Ramos (cell line): Measurements from ENCODE around the gene PTPRQ.
"Not testable (repeated sequence)": the region's sequence is repeated elsewhere in the genome, so short reads cannot be mapped to it uniquely, and the experiment has no call there.

ENCODE experiments used
- in situ Hi-C: fragments of 300-500 bp; cut with MboI; formaldehyde crosslinking; loops from one replicate; pipeline ENCODE4 v1.14.3; 2022; ENCODE audit warnings: low sequenced_read_pairs; ENCODE audit not compliant: unreplicated experiment

Gene PTPRQ

DNA sequence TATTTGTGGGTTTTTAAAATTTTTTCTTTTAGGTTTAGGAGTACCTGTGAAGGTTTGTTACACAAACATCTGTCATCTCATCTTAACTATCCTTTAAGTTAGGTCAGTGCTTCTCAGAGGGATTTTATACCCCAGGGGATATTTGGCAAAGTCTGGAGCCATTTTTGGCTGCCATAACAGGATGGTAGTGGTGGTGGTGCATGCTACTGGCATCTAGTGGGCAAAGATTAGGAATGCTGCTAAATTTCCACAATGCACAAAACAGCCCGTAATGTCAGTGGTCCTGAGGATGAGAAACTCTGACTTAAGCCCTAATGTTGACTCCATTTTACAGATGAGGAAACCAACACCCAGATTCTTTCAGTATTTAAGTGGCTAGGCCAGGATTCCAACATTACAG, 178.2 kb downstream of the PTPRQ start:
- in situ Hi-C loops, result no loop called here

DNA sequence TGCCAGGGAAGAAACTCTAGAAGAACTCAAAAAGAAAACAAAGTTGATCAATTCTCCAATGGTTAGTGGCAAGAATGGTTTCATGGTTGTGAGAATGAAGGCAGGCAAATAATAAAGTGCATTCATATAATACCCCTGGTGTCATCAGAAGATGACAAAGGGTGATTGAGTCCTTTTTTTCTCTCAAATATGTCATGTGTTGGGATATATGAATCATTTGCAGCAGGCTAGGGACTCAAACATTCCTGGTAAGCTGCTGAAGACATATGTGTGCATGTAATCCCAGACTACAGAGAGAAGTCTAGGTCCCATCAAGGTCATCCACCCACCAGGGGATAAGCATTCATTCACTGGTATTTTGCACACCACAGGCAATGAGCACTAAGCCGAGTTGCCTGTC, 181.0 kb downstream of the PTPRQ start:
- in situ Hi-C loops, result no loop called here

DNA sequence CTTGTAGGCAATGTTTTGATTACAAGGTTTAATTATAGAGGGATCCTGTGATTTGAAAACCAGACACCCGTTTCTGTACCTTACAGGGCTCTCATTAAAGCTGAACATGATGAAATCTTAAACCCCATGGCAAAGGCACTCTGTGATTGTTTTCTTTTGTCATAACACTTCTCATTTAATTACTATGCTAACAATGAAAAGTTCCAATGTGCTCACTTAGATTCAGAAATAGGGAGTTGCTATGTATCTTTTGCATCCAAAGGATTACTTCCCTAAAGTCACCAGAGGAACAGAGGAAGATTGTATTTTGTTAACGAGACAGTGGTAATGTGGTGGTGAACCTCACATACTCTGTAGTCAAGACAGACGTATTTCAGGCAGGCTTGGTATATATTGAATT, 181.9 kb downstream of the PTPRQ start:
- in situ Hi-C loops, result no loop called here

DNA sequence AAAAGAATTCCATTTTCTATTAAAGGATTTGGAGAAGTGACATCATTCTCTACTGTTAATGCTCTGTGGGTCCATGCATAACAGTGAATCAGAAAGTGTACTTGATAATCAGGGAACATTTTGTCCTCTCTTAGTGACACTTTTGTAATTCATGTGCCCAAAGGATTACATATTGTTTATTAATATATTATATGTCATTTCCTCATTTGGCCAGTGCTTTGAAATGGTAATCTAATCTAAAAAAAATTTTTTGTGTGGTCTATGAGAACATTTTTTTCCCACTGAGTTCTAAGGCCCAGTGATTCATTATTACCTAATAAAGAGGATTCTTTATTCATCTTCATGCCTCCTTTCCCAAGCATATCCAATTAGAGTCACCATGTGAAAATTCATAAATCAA, 183.7 kb downstream of the PTPRQ start:
- in situ Hi-C loops, result no loop called here

DNA sequence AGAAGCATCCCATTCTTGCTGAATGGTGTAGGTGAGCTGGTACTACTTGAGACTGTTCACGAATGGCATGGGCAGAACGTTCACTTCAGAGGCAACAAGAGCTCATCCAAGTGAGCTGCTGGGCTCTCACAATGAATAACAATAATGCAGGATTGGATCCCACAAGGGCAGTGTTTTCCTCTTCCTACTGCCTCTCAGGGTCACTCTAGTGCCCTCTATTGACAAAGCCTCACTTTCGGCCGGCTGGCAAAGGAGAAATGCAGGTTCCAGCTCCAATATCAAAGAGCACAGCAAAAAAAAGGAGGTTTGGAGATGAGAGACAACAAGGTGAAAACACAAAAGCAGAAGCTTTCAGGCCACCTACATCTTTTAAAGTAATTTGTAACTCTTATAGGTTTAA, 188.8 kb downstream of the PTPRQ start:
- in situ Hi-C loops, result no loop called here

DNA sequence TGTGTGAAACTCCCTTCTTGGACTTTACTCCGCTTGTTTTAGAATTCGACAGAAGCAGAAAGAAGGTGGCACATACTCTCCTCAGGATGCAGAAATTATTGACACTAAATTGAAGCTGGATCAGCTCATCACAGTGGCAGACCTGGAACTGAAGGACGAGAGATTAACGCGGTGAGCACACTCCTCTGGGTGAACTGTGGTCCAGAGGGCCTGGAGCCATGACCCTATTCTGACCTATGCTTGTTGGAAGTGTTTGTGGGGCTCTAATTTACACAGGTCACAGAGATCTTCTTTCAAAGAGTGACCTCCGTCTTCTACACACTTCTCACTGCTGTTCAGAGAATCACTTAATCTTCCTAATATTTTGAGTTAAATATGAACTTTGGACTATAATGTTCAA, 190.9 kb downstream of the PTPRQ start:
- in situ Hi-C loops, result no loop called here

DNA sequence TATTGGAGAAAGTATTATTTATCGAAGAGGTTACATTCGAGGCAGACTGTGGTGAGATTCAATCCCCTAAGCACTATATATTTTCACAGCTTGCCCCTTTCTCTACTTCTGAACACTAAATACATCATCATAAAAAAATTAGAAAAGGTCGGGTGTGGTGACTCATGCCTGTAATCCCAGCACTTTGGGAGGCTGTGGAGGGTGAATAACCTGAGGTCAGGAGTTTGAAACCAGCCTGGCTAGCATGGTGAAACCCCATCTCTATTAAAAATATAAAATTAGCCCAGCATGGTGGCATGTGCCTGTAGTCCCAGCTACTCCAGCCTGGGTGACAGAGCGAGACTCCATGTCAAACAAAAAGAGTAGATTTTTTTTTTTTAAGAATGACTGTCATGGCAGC, 192.8 kb downstream of the PTPRQ start:
- in situ Hi-C loops, result no loop called here

DNA sequence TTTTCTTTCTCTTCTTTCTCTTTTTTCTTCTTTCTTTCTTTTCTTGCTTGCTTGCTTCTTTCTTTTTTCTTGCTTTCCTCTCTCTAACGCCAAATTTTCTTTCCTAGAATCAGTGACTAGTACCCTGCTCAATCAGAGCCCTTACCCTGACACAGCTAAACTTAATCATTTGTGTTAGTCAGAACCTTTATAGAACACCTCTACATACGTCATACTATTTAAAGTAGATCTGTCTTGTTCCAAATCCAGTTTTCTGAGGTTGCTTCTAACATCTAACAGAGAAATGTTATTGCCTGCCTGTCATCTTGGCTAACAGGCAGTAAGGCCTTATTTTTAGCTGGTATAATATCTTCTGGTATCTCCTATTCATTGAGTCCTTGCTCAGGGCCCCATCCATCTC, 197.9 kb downstream of the PTPRQ start:
- in situ Hi-C loops, result no loop called here

DNA sequence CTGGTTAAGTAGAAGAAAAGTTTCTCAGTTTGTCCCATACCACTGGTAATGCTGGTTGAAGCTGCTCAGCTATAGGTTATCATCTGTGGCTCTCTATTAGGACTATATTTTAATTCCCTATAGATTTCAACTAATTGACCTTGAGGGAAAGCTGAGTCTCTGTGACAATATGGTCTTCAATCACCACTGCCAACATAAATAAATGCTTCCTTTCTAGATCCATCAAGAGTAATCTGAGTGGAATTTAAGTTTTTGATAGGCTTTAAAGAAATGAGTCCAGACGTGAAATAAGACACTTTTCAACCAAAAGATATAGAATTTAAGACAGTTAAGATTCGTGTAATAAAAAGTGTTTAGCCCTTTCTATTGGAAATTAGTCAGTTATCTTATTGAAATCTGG, 199.9 kb downstream of the PTPRQ start:
- in situ Hi-C loops, result no loop called here

DNA sequence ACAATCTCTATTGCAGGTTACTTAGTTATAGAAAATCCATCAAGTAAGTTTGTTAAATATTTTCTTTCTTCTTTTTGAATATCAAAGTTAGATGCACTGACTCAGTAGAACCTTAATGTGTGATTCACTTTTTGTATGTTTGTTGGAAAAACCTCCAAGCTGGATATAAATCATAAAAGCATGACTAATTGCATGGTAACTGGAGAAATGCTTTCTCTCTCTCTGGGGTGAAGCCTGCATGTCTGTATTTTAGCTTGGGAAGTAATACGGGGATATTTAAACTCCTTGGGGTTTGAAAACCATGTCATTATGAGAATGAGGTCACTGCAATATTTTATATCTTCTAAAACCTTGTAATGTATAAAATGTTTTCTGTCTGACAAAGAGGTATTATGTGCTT, 204.8 kb downstream of the PTPRQ start:
- in situ Hi-C loops, result no loop called here

DNA sequence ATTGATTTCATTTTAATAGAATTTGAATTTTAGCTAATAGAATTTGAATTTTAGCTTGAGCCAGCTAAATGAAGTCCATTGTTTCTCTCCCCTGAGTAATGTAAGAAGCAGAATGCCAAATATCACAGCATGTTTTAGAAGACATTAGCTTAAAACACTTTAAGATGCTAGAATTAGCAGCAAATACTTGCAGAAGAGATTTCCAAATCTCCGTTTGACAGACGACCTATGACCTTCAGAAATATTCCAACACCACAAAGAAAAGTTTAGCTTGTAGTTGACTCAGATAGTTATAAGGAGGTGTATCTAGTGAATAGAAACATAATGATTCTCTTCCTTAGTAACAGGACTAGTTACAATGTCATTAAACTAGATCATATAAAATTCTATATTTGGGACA, 211.7 kb downstream of the PTPRQ start:
- in situ Hi-C loops, result no loop called here

DNA sequence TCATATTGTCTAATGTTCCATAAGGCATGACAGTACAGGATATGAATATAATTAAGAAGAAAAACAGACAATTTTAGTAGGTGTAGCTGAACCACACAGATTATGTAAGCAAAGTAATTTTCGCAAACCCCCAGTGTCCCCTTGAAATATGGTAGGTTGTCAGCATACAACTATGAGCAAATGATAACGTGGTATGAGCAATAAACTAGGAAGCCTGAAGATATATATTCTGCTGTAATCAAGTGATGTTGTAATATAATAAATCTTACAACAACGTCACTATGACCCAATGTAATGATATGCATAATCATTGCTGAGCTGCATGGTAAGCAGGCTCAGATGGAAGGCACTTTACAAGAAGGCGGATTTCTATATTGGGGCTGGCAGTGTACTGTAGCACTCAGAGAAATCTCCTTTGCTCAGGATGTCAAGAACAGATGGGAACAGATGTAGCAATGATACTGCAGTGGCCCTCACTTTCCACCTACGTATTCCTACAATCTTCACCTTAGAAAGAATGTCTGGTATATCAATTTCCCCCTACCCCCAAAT, 215.6 kb downstream of the PTPRQ start:
- in situ Hi-C loops, result no loop called here

DNA sequence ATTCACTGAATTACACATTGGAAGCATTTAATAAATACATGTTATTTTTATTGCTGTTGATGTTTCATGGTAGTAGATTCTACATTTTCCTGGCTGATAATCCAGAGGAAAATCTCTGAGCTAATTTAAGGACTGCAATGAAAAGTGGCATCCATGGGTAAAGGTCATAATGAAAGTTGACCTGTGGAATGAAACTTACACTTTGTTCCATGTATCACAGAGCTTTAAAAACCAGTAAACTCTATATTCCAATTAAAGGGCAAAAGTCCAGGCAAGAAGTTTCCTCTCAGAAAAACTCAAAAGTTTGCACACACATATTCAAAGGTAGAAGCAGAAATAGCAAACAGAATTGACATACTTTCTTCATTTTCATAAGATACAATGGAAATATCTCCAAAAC, 218.6 kb downstream of the PTPRQ start:
- in situ Hi-C loops, result no loop called here

DNA sequence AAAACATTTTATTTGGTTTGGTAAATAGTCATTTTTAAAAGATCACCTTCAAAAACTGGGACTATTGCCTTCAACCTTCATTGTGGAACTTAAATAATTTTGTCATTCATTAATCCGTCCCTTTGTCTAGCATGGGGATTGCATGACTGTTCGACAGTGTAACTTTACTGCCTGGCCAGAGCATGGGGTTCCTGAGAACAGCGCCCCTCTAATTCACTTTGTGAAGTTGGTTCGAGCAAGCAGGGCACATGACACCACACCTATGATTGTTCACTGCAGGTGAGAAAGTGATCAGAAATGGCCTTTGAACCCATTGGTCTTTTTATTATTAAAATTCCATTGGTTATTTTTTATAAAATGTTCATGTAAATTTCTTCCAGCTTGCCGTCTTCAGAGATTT, 226.2 kb downstream of the PTPRQ start:
- in situ Hi-C loops, result no loop called here

DNA sequence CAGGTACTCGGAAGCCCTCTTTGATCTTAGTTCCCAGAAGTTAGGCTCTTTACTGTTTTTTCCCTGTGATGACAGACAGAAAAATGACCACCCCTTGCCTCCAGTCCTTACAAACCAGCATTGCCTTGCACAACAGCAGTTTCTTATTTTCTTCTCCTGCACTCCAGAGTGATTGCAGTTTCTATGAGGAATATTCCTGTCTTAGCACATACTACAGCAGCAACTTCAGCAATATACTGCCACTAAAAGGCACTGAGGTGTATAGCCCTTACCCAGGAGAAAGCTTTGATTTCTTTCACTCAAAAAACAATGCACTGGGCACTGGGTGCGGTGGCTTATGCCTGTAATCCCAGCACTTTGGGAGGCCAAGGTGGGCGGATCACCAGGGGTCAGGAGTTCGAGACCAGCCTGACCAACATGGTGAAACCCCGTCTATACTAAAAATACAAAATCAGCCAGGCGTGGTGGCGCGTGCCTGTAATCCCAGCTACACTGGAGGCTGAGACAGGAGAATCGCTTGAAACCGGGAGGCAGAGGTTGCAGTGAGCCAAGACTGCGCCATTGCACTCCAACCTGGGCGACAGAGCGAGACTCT, 232.1 kb downstream of the PTPRQ start:
- in situ Hi-C loops, result not testable (repeated sequence)

DNA sequence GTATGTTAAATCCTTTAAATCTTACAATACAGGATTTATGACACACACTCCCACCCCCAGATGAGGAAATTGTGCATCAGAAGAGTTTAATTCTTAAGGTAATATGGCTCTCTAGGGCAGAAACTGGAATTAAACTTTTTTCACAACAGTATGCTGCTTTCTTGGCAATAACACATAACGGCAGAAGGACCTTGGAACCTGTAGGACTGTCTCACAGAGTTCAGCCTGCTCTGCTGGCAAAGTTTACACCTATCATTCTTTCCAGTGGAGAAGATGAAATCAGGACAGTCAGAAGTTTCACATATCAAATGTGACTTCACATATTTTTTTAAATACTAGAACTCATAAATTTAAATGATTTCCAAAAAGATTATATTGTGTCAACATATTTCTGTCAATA, 232.8 kb downstream of the PTPRQ start:
- in situ Hi-C loops, result no loop called here

DNA sequence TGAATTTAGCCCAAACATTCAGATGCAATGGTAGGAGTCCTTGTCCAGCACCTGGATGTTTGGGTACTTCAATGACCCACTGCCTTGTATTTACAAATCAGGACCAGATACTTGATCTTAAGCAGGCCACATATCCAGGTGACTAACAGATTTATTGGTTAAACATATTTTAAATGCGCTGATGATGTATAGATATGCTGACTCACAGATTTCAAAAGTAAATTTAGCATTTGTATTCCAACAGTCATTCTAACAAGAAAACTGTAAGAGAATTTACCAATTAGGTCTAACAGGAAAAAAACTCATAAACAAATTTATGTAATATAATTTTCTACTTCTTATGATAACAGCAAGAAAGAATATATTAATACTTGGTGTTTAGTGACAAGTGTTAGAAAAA, 234.0 kb downstream of the PTPRQ start:
- in situ Hi-C loops, result no loop called here

DNA sequence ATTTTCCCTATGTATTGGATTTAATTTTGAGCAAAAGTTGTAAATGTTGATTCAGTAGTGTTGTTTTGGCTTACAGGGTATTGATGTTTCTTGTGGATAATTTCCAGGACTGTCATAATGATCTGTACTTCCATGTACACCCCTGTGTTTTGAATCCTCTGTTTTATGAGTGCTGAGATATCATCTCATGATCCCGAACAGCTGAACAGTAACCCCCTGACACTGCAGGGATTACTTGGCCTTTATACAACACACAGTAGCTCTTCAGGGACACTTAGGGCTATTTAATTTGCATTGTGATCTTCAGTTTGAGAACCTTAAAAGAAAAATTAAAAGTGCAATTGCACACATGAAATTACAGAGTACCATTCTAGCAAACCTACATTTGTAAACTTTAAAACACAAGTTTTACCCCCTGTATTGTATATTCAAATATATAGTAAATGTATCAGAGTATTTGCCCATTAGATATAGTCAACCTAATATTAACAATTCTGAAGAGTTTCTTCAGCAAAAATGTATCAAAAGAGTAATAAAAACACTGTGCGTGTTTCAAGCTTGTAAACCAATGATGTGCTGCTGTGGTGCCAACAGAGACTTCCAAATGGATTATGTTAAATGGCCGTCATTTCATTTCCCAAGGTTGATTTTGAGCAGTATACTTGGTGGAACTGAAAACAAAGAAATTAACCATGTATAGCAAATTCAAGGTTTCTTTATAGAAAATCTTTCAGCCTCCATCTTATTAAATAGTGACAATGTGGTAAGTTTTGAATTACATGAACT, 235.5 kb downstream of the PTPRQ start:
- in situ Hi-C loops, result no loop called here

DNA sequence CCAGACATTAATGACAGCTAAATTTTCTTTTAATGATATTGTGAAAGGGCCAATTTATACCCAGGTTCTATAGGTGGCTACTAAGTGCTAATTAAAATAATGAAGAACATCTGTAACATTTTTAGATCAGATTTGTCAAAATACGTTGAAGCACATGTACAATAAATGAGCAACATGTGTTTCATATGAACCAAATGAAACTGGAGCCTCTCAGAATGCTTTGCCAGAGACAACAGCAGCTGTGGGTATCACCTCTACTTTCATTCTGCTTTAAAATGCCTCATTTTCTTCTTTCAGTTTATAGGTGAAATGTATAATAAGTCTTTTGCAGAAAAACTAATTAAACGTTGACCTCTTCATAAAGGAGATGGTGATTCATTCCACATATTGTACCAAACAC, 237.3 kb downstream of the PTPRQ start:
- in situ Hi-C loops, result no loop called here

DNA sequence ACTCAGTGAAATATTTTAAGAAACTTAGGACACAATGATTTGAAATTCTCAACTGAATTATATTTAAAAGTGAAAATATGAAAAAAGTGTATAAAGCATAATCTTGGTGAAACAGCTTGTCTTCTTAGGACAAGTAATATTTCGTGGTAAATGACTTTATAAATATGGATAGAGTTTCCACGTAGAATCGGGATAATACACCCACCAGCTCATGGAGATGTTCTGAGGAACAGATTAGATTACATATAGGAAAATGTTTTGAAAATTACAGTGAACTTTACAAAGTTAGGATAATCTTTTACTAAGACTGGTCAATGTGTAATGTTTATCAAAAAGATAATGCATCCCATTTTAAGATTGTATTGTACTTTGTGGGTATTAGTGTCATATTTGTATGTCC, 237.8 kb downstream of the PTPRQ start:
- in situ Hi-C loops, result no loop called here

DNA sequence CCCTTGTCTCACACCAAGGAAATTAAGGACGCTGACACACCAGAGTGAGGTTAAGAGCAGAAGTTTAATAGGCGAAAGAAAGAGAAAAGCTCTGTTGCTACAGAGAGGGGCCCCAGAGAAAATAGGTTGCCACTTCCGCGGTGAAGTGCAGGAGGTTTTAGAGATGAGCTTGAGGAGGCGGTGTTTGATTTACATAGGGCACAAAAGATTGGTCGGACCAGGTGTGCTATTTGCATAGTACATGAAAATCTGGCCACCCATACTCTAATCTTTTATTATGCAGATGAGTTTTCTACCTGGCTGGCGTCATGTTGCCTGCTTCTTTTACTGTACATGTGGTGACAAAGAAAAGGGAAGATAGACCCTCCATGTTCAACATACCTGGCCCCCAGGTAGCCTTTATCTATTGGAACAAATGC, 240.1 kb downstream of the PTPRQ start:
- in situ Hi-C loops, result no loop called here

DNA sequence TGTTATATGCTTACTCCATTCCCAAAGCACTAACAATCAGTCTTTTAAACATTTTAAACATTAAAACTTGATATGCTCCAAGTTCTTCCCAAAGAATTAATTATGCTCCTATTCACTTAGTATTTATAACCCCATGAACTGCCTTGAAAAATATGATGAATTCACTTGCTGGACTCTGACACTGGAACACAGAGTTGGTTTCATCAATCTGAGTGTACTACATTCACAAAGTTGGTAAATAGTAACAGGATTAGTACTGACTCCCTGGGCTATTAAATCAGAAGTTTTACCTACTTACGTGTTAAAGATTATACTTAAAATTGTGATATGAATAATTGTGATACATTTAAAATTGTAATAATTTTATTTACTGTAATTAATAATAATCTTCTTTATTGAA, 246.1 kb downstream of the PTPRQ start:
- in situ Hi-C loops, result no loop called here
